H1 (cell line): ENCODE data around the gene EIF4E1B. TPM values are rescaled to one million over a fixed set of nuclear protein-coding genes. Genes with fewer than 3 reads are reported as not detected.

ENCODE experiments used
- SIN3A ChIP-seq, 2 experiments: IDR thresholded peaks in 1 of 2; conservative IDR thresholded peaks in 1 of 2; 2 replicates each; pipeline ENCODE4 v1.6.1; 2011 to 2012; ENCODE audit warnings: low read length in 2 of 2, improper control_type of control experiment in 1 of 2, low read depth in 1 of 2, mild to moderate bottlenecking in 1 of 2
- polyA plus RNA-seq, 7 experiments: library from polyadenylated mRNA; depleted of rRNA in 3 of 7; stranded (reverse) in 5 of 7; unstranded in 2 of 7; fragments of >200 nt in 5 of 7; fragments of 200-250 nt in 2 of 7; gene quantifications; 1 replicate in 5 of 7; 2 replicates in 1 of 7; 4 replicates in 1 of 7; pipeline versions ENCODE4 v1.2.1 to v1.2.3, GENCODE V29; 2011 to 2013; ENCODE audit warnings: missing spikeins in 2 of 7, mixed read lengths in 2 of 7
- total RNA-seq: library from RNA; stranded (reverse); fragmentation: NEBNext Ultra II Directional; extraction: Animal tissue kit (Norgen Biotek cat#: 25700); gene quantifications from 2 replicates; pipeline ENCODE4 v1.2.1, GENCODE V29; 2021

EIF4E1B gene
- total and polyA plus RNA-seq, 2 of the 8 experiments (the other 6 are each of a cell fraction or from before 2014, with no cell fraction given), result 0.97 to 1.3 TPM

GRCh38 chr5:176611435-176611834, 19.0 kb upstream of the EIF4E1B start (continued):
- TF ChIP-seq SIN3A (conservative IDR thresholded peaks at IDR 0.05 in 1 of 2, IDR thresholded peaks at IDR 0.05 in 1 of 2; ENCODE audit: low read depth in 1 of 2, low read length in 2 of 2), result peak; percentile 95 to 97
